ENCODE data around the gene SPAG16. TPM values are rescaled to one million over a fixed set of nuclear protein-coding genes. Genes with fewer than 3 reads are reported as not detected.

The SPAG16 gene
- total RNA-seq, 1 donor from 2014 or later: 18.1 TPM

- H3K36me3 Mint-ChIP-seq (ENCODE audit: unreplicated experiment): no peaks in the 10 kb centered on the region
- DNase-seq: no peak
- no peak for TF ChIP-seq CTCF (IDR thresholded peaks at IDR 0.05; ENCODE audit: partially characterized antibody, unreplicated experiment)
- H3K9me3 Mint-ChIP-seq (ENCODE audit: unreplicated experiment): no peaks in the 10 kb centered on the region
- H3K4me3 Mint-ChIP-seq (ENCODE audit: unreplicated experiment): no peak overlapping the region
- no peaks in the 10 kb centered on the region for H3K27me3 Mint-ChIP-seq (ENCODE audit: unreplicated experiment)
- no peaks in the 10 kb centered on the region for H3K4me1 Mint-ChIP-seq (ENCODE audit: low read depth, unreplicated experiment)
- H3K27ac Mint-ChIP-seq (ENCODE audit: unreplicated experiment): no peak overlapping the region
Observed at GRCh38 chr2:214138779-214139178, 854.5 kb downstream of the SPAG16 start.

DNA sequence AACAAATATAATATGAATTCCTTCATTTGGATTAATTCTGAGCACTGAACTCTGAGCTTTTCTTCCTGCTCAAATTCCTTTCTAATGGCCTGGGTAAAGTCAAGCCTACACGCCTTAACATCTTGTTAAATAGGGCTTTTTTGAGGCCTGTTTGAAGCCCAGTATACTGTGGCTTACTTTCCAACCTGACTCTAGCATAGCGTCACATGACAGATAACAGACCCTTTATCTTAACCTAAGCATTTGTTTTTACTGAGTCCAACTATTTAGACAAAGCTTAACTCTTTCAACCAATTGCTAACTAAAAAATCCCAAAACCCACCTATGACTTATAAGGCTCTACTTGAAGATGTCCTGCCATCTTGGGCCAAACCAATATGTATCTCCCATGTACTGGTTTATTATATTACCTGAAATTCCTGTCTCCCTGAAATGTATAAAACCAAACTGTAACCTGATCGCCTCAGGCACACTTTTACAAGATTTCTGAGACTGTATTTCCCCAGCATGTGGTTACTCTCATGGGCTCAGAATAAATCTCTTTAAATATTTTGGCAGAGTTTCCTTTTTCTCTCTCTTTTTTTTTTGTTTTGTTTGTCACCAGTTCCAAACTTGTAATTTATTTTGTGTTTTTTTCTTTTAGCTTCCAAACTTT lies 855.5 kb downstream of the SPAG16 start:
- no peaks in the 10 kb centered on the region for H3K36me3 Mint-ChIP-seq (ENCODE audit: unreplicated experiment)
- H3K9me3 Mint-ChIP-seq (ENCODE audit: unreplicated experiment): no peaks in the 10 kb centered on the region
- H3K4me3 Mint-ChIP-seq (ENCODE audit: unreplicated experiment): no peak overlapping the region
- H3K4me1 Mint-ChIP-seq (ENCODE audit: low read depth, unreplicated experiment): no peaks in the 10 kb centered on the region
- TF ChIP-seq CTCF (IDR thresholded peaks at IDR 0.05; ENCODE audit: partially characterized antibody, unreplicated experiment): no peak
- DNase-seq: no peak
- no peaks in the 10 kb centered on the region for H3K27me3 Mint-ChIP-seq (ENCODE audit: unreplicated experiment)
- H3K27ac Mint-ChIP-seq (ENCODE audit: unreplicated experiment): no peak overlapping the region

DNA sequence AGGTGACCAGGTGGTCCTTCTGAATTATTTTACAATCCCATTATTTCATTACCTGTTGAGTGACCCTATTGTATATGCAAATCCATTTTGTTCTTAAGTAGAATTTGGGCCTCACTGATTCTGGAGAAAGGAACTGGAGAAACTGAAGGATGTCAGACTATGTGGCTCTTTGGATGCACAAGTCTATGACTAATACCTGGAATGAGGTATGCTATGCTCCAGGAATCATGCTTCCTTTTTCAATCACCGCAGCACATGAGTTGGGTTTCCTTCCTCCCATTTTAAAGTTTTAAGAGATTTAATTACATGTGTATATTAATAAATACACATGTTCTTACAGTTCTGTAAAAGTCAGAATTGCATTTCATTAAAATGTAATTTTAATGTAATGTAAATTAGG lies 872.7 kb downstream of the SPAG16 start:
- H3K9me3 Mint-ChIP-seq (ENCODE audit: unreplicated experiment): no peaks in the 10 kb centered on the region
- no peak for DNase-seq
- no peaks in the 10 kb centered on the region for H3K4me1 Mint-ChIP-seq (ENCODE audit: low read depth, unreplicated experiment)
- TF ChIP-seq CTCF (IDR thresholded peaks at IDR 0.05; ENCODE audit: partially characterized antibody, unreplicated experiment): no peak
- no peak overlapping the region for H3K4me3 Mint-ChIP-seq (ENCODE audit: unreplicated experiment)
- H3K27ac Mint-ChIP-seq (ENCODE audit: unreplicated experiment): no peak overlapping the region
- H3K36me3 Mint-ChIP-seq (ENCODE audit: unreplicated experiment): no peaks in the 10 kb centered on the region
- H3K27me3 Mint-ChIP-seq (ENCODE audit: unreplicated experiment): no peaks in the 10 kb centered on the region

DNA sequence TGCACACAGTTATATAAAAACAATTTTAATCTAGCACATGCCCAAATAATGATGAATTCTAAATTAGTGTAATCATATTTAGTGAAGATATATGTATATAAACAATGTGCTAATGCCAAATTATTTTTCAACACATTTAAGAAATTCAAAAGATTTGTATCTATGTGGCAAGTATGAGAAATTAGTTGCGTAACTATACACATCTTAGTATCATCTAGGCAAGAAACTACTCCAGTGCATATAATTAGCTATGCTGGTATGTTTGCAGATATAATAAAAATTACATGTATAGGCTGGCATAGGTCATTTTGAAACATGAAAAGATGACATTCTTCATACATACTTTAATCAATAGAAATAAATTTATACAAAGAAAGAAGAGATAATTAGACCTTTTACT lies 874.6 kb downstream of the SPAG16 start:
- Mint-ChIP-seq H3K9me3 (ENCODE audit: unreplicated experiment) (no peaks in the 10 kb centered on the region), H3K36me3 (ENCODE audit: unreplicated experiment) (no peaks in the 10 kb centered on the region), H3K4me3 (ENCODE audit: unreplicated experiment) (no peak overlapping the region), H3K27ac (ENCODE audit: unreplicated experiment) (no peak overlapping the region), H3K4me1 (ENCODE audit: low read depth, unreplicated experiment) (no peaks in the 10 kb centered on the region), H3K27me3 (ENCODE audit: unreplicated experiment) (no peaks in the 10 kb centered on the region)
- no peak for DNase-seq
- no peak for TF ChIP-seq CTCF (IDR thresholded peaks at IDR 0.05; ENCODE audit: partially characterized antibody, unreplicated experiment)

DNA sequence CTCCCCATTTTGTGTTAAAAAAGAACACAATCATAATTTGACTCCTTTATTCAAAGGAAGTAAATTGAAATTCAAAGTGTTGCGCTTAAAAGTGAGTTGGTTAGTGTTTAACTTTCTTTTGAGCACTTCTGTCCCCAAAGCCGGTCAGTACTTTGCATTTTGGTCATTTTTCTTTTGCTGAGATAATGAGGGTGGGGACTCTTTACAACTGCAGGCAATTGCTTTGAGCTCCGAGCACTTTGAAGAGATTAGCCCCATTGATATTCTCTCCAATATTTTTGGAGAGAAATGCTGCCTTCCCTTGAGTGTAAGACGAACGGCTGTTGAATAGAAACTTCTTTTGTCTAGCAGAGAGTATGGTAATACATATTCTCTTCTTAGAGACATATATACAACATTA lies 885.0 kb downstream of the SPAG16 start:
- Mint-ChIP-seq H3K36me3 (ENCODE audit: unreplicated experiment) (no peaks in the 10 kb centered on the region), H3K4me3 (ENCODE audit: unreplicated experiment) (no peak overlapping the region), H3K4me1 (ENCODE audit: low read depth, unreplicated experiment) (no peaks in the 10 kb centered on the region), H3K9me3 (ENCODE audit: unreplicated experiment) (no peaks in the 10 kb centered on the region), H3K27ac (ENCODE audit: unreplicated experiment) (no peak overlapping the region), H3K27me3 (ENCODE audit: unreplicated experiment) (no peaks in the 10 kb centered on the region)
- no peak for DNase-seq
- TF ChIP-seq CTCF (IDR thresholded peaks at IDR 0.05; ENCODE audit: partially characterized antibody, unreplicated experiment): no peak
